H1 (cell line): ENCODE measurements around the gene RAB25. TPM values are rescaled to one million over a fixed set of nuclear protein-coding genes. Genes with fewer than 3 reads are reported as not detected.

ENCODE experiments used
- ATF2 ChIP-seq: IDR thresholded peaks from 2 replicates; pipeline ENCODE4 v1.6.1; 2012; ENCODE audit warnings: low read length, inconsistent platforms
- BCL11A ChIP-seq, 2 experiments: IDR thresholded peaks; one replicate each; pipeline ENCODE4 v1.6.1; 2011; ENCODE audit warnings: low read depth in 2 of 2, low read length in 2 of 2, mild to moderate bottlenecking in 2 of 2
- CEBPB ChIP-seq: IDR thresholded peaks from 2 replicates; pipeline ENCODE4 v1.6.1; 2012; ENCODE audit warnings: low read depth, low read length
- CTCF ChIP-seq, 3 experiments: IDR thresholded peaks; 1 replicate in 2 of 3; 2 replicates in 1 of 3; pipeline versions ENCODE4 v1.5.1 to v1.6.1; 2011; ENCODE audit warnings: low read length in 3 of 3, mild to moderate bottlenecking in 3 of 3, inconsistent platforms in 2 of 3, low read depth in 1 of 3, moderate library complexity in 1 of 3; ENCODE audit not compliant: insufficient read depth in 1 of 3; ENCODE audit errors: control extremely low read depth in 1 of 3
- E2F6 ChIP-seq: IDR thresholded peaks from 2 replicates; pipeline ENCODE4 v1.6.1; 2012; ENCODE audit warnings: inconsistent platforms
- EP300 ChIP-seq, 2 experiments: IDR thresholded peaks; 1 replicate in 1 of 2; 2 replicates in 1 of 2; pipeline ENCODE4 v1.6.1; 2011 to 2012; ENCODE audit warnings: low read depth in 2 of 2, low read length in 2 of 2, mild to moderate bottlenecking in 2 of 2, borderline replicate concordance in 1 of 2, inconsistent platforms in 1 of 2, moderate library complexity in 1 of 2
- HDAC6 ChIP-seq: IDR thresholded peaks from one replicate; pipeline ENCODE4 v1.7.1; 2012; ENCODE audit warnings: low read depth, mild to moderate bottlenecking, inconsistent platforms, low read length, moderate library complexity
- JUN ChIP-seq: IDR thresholded peaks from 2 replicates; pipeline ENCODE4 v1.6.1; 2011; ENCODE audit warnings: low read depth, mild to moderate bottlenecking, improper control_type of control experiment, low read length
- KDM4A ChIP-seq: IDR thresholded peaks from one replicate; pipeline ENCODE4 v1.7.1; 2012; ENCODE audit warnings: low read depth, mild to moderate bottlenecking, moderate library complexity, low read length, inconsistent platforms; ENCODE audit not compliant: severe bottlenecking
- NRF1 ChIP-seq: IDR thresholded peaks from 2 replicates; pipeline ENCODE4 v1.6.1; 2011; ENCODE audit warnings: mild to moderate bottlenecking, low read depth, low read length, improper control_type of control experiment
- POLR2A ChIP-seq, 2 experiments: IDR thresholded peaks; 1 replicate in 1 of 2; 2 replicates in 1 of 2; pipeline ENCODE4 v1.6.1; 2011; ENCODE audit warnings: low read depth in 2 of 2, low read length in 2 of 2, mild to moderate bottlenecking in 2 of 2; ENCODE audit errors: control extremely low read depth in 1 of 2
- SAP30 ChIP-seq: fragments of 300-600 bp; sonication (generic); IDR thresholded peaks from 2 replicates; pipeline ENCODE4 v1.7.1; 2012; ENCODE audit warnings: low read length, moderate library complexity, mild to moderate bottlenecking, inconsistent platforms; ENCODE audit not compliant: insufficient read depth, insufficient replicate concordance
- SIRT6 ChIP-seq: IDR thresholded peaks from one replicate; pipeline ENCODE4 v1.7.1; 2012; ENCODE audit warnings: low read length, inconsistent platforms
- SP1 ChIP-seq: IDR thresholded peaks from 2 replicates; pipeline ENCODE4 v1.6.1; 2011; ENCODE audit warnings: low read depth, low read length
- SP4 ChIP-seq: IDR thresholded peaks from 2 replicates; pipeline ENCODE4 v1.6.1; 2012; ENCODE audit warnings: low read length, inconsistent platforms
- TAF1 ChIP-seq: IDR thresholded peaks from 2 replicates; pipeline ENCODE4 v1.6.1; 2011; ENCODE audit warnings: mild to moderate bottlenecking, low read depth, low read length
- TAF7 ChIP-seq: optimal IDR thresholded peaks from 2 replicates; pipeline ENCODE3; 2011; ENCODE audit warnings: low read depth, mild to moderate bottlenecking, inconsistent platforms, low read length, moderate library complexity, borderline replicate concordance
- TBP ChIP-seq: IDR thresholded peaks from 2 replicates; pipeline ENCODE4 v1.6.1; 2011; ENCODE audit warnings: low read depth, low read length, improper control_type of control experiment
- TCF12 ChIP-seq: IDR thresholded peaks from 2 replicates; pipeline ENCODE4 v1.6.1; 2011; ENCODE audit warnings: low read depth, mild to moderate bottlenecking, low read length
- polyA plus RNA-seq, 7 experiments: library from polyadenylated mRNA; depleted of rRNA in 3 of 7; stranded (reverse) in 5 of 7; unstranded in 2 of 7; fragments of >200 nt in 5 of 7; fragments of 200-250 nt in 2 of 7; gene quantifications; 1 replicate in 5 of 7; 2 replicates in 1 of 7; 4 replicates in 1 of 7; pipeline versions ENCODE4 v1.2.1 to v1.2.3, GENCODE V29; 2011 to 2013; ENCODE audit warnings: missing spikeins in 2 of 7, mixed read lengths in 2 of 7
- total RNA-seq: library from RNA; stranded (reverse); fragmentation: NEBNext Ultra II Directional; extraction: Animal tissue kit (Norgen Biotek cat#: 25700); gene quantifications from 2 replicates; pipeline ENCODE4 v1.2.1, GENCODE V29; 2021

Gene RAB25
- total and polyA plus RNA-seq, 2 of the 8 experiments (the other 6 are each of a cell fraction or from before 2014, with no cell fraction given): 34.8 to 98.2 TPM

DNA sequence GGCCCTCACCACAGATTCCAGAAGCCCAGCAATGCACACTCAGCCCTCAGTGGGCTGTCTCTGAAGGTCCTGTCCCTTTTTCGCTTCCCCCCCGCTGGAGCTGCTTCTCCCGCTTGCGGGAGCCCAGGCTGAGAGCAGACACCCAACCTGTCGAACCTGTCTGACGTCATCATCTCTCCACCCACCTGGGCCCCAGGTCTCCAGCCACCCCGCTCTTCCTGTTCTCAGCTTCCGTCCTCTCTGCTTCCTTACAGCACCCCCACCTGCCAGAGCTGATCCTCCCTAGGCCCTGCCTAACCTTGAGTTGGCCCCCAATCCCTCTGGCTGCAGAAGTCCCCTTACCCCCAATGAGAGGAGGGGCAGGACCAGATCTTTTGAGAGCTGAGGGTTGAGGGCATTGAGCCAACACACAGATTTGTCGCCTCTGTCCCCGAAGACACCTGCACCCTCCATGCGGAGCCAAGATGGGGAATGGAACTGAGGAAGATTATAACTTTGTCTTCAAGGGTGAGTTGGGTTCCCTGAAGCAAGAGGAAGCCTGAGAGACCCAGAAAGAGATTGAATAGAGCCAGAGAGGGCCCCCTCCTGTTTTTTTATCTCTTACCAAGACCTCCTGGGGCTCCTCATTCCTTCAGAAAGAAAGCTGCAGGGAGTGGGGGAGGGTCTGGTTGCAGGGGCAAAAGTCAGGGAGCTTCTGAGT lies at the start of gene RAB25 (continued):
- TF ChIP-seq SP4: no peak
- TF ChIP-seq HDAC6: no peak
- no peak for TF ChIP-seq CEBPB
- TF ChIP-seq BCL11A (IDR thresholded peaks at IDR 0.05; ENCODE audit: low read depth in 2 of 2, low read length in 2 of 2): peak in 1 of 2 experiments; percentile 21
- TF ChIP-seq EP300 (IDR thresholded peaks at IDR 0.05; ENCODE audit: borderline replicate concordance in 1 of 2, low read depth in 2 of 2, low read length in 2 of 2): peak in 1 of 2 experiments; percentile 35; a peak in 1 of 3 replicates
- no peak for TF ChIP-seq SIRT6
- 0 out of 2 replicates have a peak, but pooled peaks have one; percentile 60 for TF ChIP-seq JUN
- TF ChIP-seq POLR2A (IDR thresholded peaks at IDR 0.05; ENCODE audit: control extremely low read depth in 1 of 2, low read depth in 2 of 2, low read length in 2 of 2): peak; percentile 52 to 54; a peak in 2 of 3 replicates
- no peak for TF ChIP-seq ATF2
- no peak for TF ChIP-seq KDM4A
- TF ChIP-seq TBP: no peak; the same call in 1 of the 2 replicates
- no peak for TF ChIP-seq CTCF (IDR thresholded peaks at IDR 0.05; ENCODE audit: control extremely low read depth in 1 of 3, insufficient read depth in 1 of 3, low read depth in 1 of 3, low read length in 3 of 3)
- peak; percentile 64 for TF ChIP-seq TAF7
- no peak for TF ChIP-seq NRF1
- TF ChIP-seq SP1: peak; percentile 67
- TF ChIP-seq SAP30: no peak
- TF ChIP-seq TAF1: peak; percentile 46; the same call in 1 of the 2 replicates
- TF ChIP-seq E2F6: no peak
- TF ChIP-seq TCF12: no peak
